Esophagus muscularis mucosa (tissue), 3 donors: ENCODE data around the gene FER.

Experiments
- CTCF ChIP-seq, 3 experiments: fragments of 200-600 bp in 2 of 3; fragments of 450-650 bp in 1 of 3; sonication (generic) in 2 of 3; IDR thresholded peaks; one replicate each; pipeline ENCODE4 v1.5.1; 2017 to 2019; ENCODE audit warnings: antibody characterized with exemption in 3 of 3, mild to moderate bottlenecking in 2 of 3, moderate library complexity in 1 of 3
- POLR2A ChIP-seq: fragments of 450-650 bp; IDR thresholded peaks from one replicate; pipeline ENCODE4 v1.6.1; 2017; ENCODE audit warnings: antibody characterized with exemption, moderate library complexity, mild to moderate bottlenecking, low read depth

- TF ChIP-seq CTCF (IDR thresholded peaks at IDR 0.05): no peak
- TF ChIP-seq POLR2A: no peak
Observed at GRCh38 chr5:108869066-108869465, 121.4 kb downstream of the FER start.
